H9 (cell line): ENCODE data around the gene HSPA1L. TPM values are rescaled to one million over a fixed set of nuclear protein-coding genes. Genes with fewer than 3 reads are reported as not detected.

Source experiments
- DNase-seq: peaks from one replicate; pipeline ENCODE4 v3.0.0-alpha.2; 2017
- H2AFZ ChIP-seq: one replicate; pipeline ENCODE4 v1.6.1; 2013; ENCODE audit warnings: mild to moderate bottlenecking, low read length, control low read depth, moderate library complexity
- H2AK5ac ChIP-seq: 2 replicates; pipeline ENCODE4 v1.6.1; 2013; ENCODE audit warnings: low read length, control low read depth, mixed read lengths; ENCODE audit not compliant: insufficient read length
- H2BK120ac ChIP-seq: one replicate; pipeline ENCODE4 v1.6.1; 2013; ENCODE audit warnings: low read depth, mild to moderate bottlenecking, low read length, control low read depth, inconsistent platforms; ENCODE audit not compliant: poor library complexity, severe bottlenecking
- H2BK12ac ChIP-seq: 2 replicates; pipeline ENCODE4 v1.6.1; 2013; ENCODE audit warnings: low read length, control low read depth, mixed read lengths, low read depth; ENCODE audit not compliant: insufficient read length
- H2BK15ac ChIP-seq: 2 replicates; pipeline ENCODE4 v1.6.1; 2013; ENCODE audit warnings: low read depth, low read length, control low read depth
- H2BK20ac ChIP-seq: one replicate; pipeline ENCODE4 v1.6.1; 2013; ENCODE audit warnings: low read depth, mild to moderate bottlenecking, low read length, control low read depth, inconsistent platforms; ENCODE audit not compliant: poor library complexity, severe bottlenecking
- H2BK5ac ChIP-seq: 2 replicates; pipeline ENCODE4 v1.6.1; 2013; ENCODE audit warnings: low read length, control low read depth, mixed read lengths; ENCODE audit not compliant: insufficient read length
- H3K14ac ChIP-seq: 2 replicates; pipeline ENCODE4 v1.6.1; 2013; ENCODE audit warnings: low read length, control low read depth; ENCODE audit not compliant: insufficient read depth
- H3K18ac ChIP-seq: 2 replicates; pipeline ENCODE4 v1.6.1; 2013; ENCODE audit warnings: low read depth, mild to moderate bottlenecking, mixed read lengths, low read length, control low read depth; ENCODE audit not compliant: insufficient read length
- H3K23ac ChIP-seq: 2 replicates; pipeline ENCODE4 v1.6.1; 2013; ENCODE audit warnings: low read length, control low read depth, mixed read lengths, low read depth; ENCODE audit not compliant: insufficient read length
- H3K23me2 ChIP-seq: 2 replicates; pipeline ENCODE4 v1.6.1; 2013; ENCODE audit warnings: low read depth, mild to moderate bottlenecking, mixed read lengths, low read length, control low read depth; ENCODE audit not compliant: insufficient read length, poor library complexity, severe bottlenecking
- H3K27ac ChIP-seq: 2 replicates; pipeline ENCODE4 v1.5.1; 2013; ENCODE audit warnings: low read length, control low read depth, mixed read lengths, low read depth; ENCODE audit not compliant: insufficient read length
- H3K27me3 ChIP-seq: 2 replicates; pipeline ENCODE4 v1.6.1; 2013; ENCODE audit warnings: low read length, control low read depth, inconsistent platforms; ENCODE audit not compliant: insufficient read depth
- H3K4ac ChIP-seq: 2 replicates; pipeline ENCODE4 v1.6.1; 2013; ENCODE audit warnings: low read depth, mild to moderate bottlenecking, control low read depth, inconsistent platforms, low read length, moderate library complexity
- H3K4me1 ChIP-seq: 2 replicates; pipeline ENCODE4 v1.6.1; 2013; ENCODE audit warnings: low read length, control low read depth, inconsistent platforms; ENCODE audit not compliant: insufficient read depth
- H3K4me2 ChIP-seq: 2 replicates; pipeline ENCODE4 v1.6.1; 2013; ENCODE audit warnings: low read length, control low read depth, mixed read lengths; ENCODE audit not compliant: insufficient read length, insufficient read depth
- H3K56ac ChIP-seq: 2 replicates; pipeline ENCODE4 v1.6.1; 2013; ENCODE audit warnings: low read depth, mild to moderate bottlenecking, mixed read lengths, low read length, control low read depth; ENCODE audit not compliant: insufficient read length
- H3K79me1 ChIP-seq: 2 replicates; pipeline ENCODE4 v1.6.1; 2013; ENCODE audit warnings: low read depth, mild to moderate bottlenecking, moderate library complexity, low read length, control low read depth, inconsistent platforms; ENCODE audit not compliant: insufficient read depth, poor library complexity, severe bottlenecking
- H3K79me2 ChIP-seq: 2 replicates; pipeline ENCODE4 v1.6.1; 2013; ENCODE audit warnings: low read length, control low read depth, inconsistent platforms; ENCODE audit not compliant: insufficient read depth
- H3K9ac ChIP-seq: 2 replicates; pipeline ENCODE4 v1.6.1; 2013; ENCODE audit warnings: low read length, control low read depth, mixed read lengths; ENCODE audit not compliant: insufficient read length; ENCODE audit errors: extremely low read depth
- H3K9me3 ChIP-seq: one replicate; pipeline ENCODE4 v1.6.1; 2013; ENCODE audit warnings: low read depth, low read length, inconsistent platforms; ENCODE audit not compliant: control insufficient read depth
- H3T11ph ChIP-seq: one replicate; pipeline ENCODE4 v1.6.1; 2013; ENCODE audit warnings: mild to moderate bottlenecking, low read length, control low read depth, inconsistent platforms
- H4K20me1 ChIP-seq: one replicate; pipeline ENCODE4 v1.6.1; 2013; ENCODE audit not compliant: control insufficient read depth, insufficient read length, insufficient read depth
- H4K5ac ChIP-seq: 2 replicates; pipeline ENCODE4 v1.6.1; 2013; ENCODE audit warnings: low read depth, mild to moderate bottlenecking, mixed read lengths, low read length, control low read depth; ENCODE audit not compliant: insufficient read length
- H4K8ac ChIP-seq: replicated peaks from 2 replicates; pipeline ENCODE4 v1.6.1; 2013; ENCODE audit warnings: low read length, control low read depth, mixed read lengths, low read depth; ENCODE audit not compliant: insufficient read length
- H4K91ac ChIP-seq: 2 replicates; pipeline ENCODE4 v1.6.1; 2013; ENCODE audit warnings: low read depth, mild to moderate bottlenecking, moderate library complexity, mixed read lengths, low read length, control low read depth; ENCODE audit not compliant: insufficient read length
- H3K27ac Mint-ChIP-seq, 3 experiments: 2 replicates in 2 of 3; 3 replicates in 1 of 3; pipeline ENCODE4 v1.8.0; 2020 to 2021; ENCODE audit warnings: mixed read lengths in 3 of 3, mild to moderate bottlenecking in 1 of 3, moderate library complexity in 1 of 3
- H3K27me3 Mint-ChIP-seq: 2 replicates; pipeline ENCODE4 v1.8.0; 2021; ENCODE audit warnings: low read depth, mild to moderate bottlenecking, moderate library complexity, mixed read lengths
- H3K36me3 Mint-ChIP-seq, 3 experiments: 2 replicates in 2 of 3; 3 replicates in 1 of 3; pipeline ENCODE4 v1.8.0; 2020 to 2021; ENCODE audit warnings: low read depth in 3 of 3, mixed read lengths in 3 of 3; ENCODE audit not compliant: insufficient read depth in 1 of 3
- H3K4me1 Mint-ChIP-seq, 2 experiments: 2 replicates each; pipeline ENCODE4 v1.8.0; 2020; ENCODE audit warnings: mixed read lengths in 2 of 2
- H3K4me3 Mint-ChIP-seq, 2 experiments: 2 replicates in 1 of 2; 3 replicates in 1 of 2; pipeline ENCODE4 v1.8.0; 2020 to 2021; ENCODE audit warnings: mild to moderate bottlenecking in 2 of 2, mixed read lengths in 2 of 2, moderate library complexity in 1 of 2
- H3K9me3 Mint-ChIP-seq, 2 experiments: 2 replicates in 1 of 2; 3 replicates in 1 of 2; pipeline ENCODE4 v1.8.0; 2020; ENCODE audit warnings: mild to moderate bottlenecking in 2 of 2, mixed read lengths in 2 of 2, moderate library complexity in 1 of 2
- WGBS: extraction: QIAGEN DNeasy Blood & Tissue Kit; methylation state at CpG from one replicate; pipeline ENCODE4 v1.1.7; 2013; ENCODE audit warnings: missing lambda C conversion rate, low lambda C conversion rate, mixed read lengths; ENCODE audit not compliant: insufficient read length; ENCODE audit errors: extremely low coverage; 5-methylcytosine and 5-hydroxymethylcytosine counted together
- total RNA-seq: library from RNA; stranded (reverse); gene quantifications from 2 replicates; pipeline ENCODE4 v1.2.1, GENCODE V29; 2021
- TF ChIP-seq, protein P1 (sequence below): fragments of 200-600 bp; sonication (generic); conservative IDR thresholded peaks from 3 replicates; pipeline ENCODE4 v1.8.0; 2021; ENCODE audit warnings: antibody characterized with exemption, mild to moderate bottlenecking

The HSPA1L gene
- total RNA-seq, 1 experiment from 2014 or later: 2.5 TPM

DNA sequence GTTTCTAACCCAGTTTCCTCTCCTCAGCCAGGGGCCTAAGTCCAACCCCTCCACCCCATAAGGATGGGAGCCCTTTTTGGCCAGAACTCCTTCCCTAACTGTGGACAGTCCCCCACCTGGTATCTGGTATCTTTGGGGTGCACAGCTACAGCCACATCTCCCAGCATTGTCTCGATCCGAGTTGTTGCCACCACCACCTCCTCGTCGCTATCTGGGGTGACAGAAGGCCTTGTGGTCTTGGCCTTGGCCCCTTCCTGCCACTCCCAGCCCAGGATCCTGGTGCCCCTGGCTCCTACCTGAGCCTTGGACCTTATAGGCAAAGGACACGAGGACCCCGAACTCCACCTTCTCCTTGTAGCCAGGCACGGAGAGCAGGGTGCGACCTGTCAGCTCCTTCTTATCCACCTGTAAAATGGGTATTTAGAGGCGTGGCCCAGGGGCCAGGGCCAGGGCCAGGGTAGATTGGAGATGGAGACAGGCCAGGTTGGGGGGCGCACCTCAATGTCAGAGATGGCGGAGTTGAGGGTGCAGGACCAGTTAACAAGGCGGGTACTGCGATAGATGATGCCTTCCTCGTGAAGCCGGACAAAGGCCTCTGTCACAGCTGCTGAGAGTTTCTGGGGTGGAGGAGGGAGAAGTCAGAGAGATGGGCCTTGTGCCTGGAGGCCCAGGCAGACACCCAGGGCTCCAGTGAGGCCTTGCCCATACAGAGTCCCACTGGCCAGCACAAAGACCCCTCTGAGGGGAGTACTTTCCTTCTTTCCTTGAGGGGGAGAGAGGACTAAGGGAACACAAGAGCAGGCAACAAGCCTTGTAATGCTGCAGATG, 30.8 kb downstream of the HSPA1L start:
- Histone ChIP-seq H3K4ac (no peak overlapping the region), H3K23me2 (no peaks in the 10 kb centered on the region), H4K8ac (no peak overlapping the region), H3K27me3 (no peaks in the 10 kb centered on the region), H2BK120ac (no peak overlapping the region), H3T11ph (no peak overlapping the region), H3K18ac (no peak overlapping the region), H2BK5ac (no peak overlapping the region), H3K56ac (no peak overlapping the region), H2BK20ac (no peak overlapping the region), H4K91ac (no peak overlapping the region), H3K4me2 (no peak overlapping the region), H3K27ac (no peak overlapping the region), H3K4me1 (no peaks in the 10 kb centered on the region), H3K79me1 (no peaks in the 10 kb centered on the region), H3K23ac (no peak overlapping the region), H2BK12ac (no peak overlapping the region), H3K79me2 (no peaks in the 10 kb centered on the region), H3K14ac (no peak overlapping the region), H4K5ac (no peak overlapping the region), H4K20me1 (peaks cover 3% of the 10 kb centered on the region), H2AK5ac (no peak overlapping the region), H2BK15ac (no peak overlapping the region), H3K9me3 (no peaks in the 10 kb centered on the region), H3K9ac (no peak overlapping the region), H2AFZ (no peak overlapping the region)
- Mint-ChIP-seq H3K27me3 (no peaks in the 10 kb centered on the region), H3K36me3 (peaks cover 37 to 74% (median 67%) of the 10 kb centered on the region in 3 experiments), H3K9me3 (no peaks in the 10 kb centered on the region), H3K4me1 (no peaks in the 10 kb centered on the region), H3K27ac (no peak overlapping the region; a peak in 1 of 7 replicates), H3K4me3 (no peak overlapping the region; a peak in 1 of 5 replicates)
- WGBS: no CpG with 5 or more reads among the region's 15 CpGs
- TF ChIP-seq, protein P1, sequence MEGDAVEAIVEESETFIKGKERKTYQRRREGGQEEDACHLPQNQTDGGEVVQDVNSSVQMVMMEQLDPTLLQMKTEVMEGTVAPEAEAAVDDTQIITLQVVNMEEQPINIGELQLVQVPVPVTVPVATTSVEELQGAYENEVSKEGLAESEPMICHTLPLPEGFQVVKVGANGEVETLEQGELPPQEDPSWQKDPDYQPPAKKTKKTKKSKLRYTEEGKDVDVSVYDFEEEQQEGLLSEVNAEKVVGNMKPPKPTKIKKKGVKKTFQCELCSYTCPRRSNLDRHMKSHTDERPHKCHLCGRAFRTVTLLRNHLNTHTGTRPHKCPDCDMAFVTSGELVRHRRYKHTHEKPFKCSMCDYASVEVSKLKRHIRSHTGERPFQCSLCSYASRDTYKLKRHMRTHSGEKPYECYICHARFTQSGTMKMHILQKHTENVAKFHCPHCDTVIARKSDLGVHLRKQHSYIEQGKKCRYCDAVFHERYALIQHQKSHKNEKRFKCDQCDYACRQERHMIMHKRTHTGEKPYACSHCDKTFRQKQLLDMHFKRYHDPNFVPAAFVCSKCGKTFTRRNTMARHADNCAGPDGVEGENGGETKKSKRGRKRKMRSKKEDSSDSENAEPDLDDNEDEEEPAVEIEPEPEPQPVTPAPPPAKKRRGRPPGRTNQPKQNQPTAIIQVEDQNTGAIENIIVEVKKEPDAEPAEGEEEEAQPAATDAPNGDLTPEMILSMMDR: no peak
- DNase-seq: no peak
